Esophagus mucosa (tissue), 1 donor: ENCODE data around the gene STX1B. TPM values are rescaled to one million over a fixed set of nuclear protein-coding genes. Genes with fewer than 3 reads are reported as not detected.

Source experiments
- ATAC-seq: fragments of 200-7000 bp; cut with Tn5 transposase; one replicate; pipeline ENCODE4 v1.9.1; 2020
- total RNA-seq: library from RNA; stranded (reverse); gene quantifications from one replicate; pipeline ENCODE4 v1.2.4, GENCODE V29; 2023
- donor health status: DM: yes; HTN: yes; CAD: no.

STX1B gene
- total RNA-seq, 1 donor from 2014 or later, result 0.80 TPM

DNA sequence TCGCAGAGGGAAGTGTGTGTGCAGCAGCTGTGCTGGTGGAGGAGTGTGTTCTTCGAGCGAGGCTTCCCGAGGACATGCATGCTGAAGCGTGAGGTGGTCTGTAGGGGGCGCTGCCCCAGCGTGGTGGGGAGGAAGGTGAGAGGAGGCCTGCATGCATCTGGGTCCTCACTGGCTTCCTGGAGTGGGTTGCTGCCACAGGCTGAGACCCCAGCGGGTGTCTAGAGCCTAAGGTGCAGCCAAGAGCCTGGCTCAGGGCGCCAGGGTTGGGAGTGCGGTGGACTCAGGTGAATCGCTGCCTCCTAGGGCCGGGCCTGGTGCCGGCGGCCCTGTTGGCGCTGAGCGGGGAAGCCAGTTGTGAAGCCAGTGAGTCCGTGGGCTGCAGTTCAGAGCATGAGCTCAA is 32.9 kb downstream of the STX1B start:
- peak; percentile 5 for ATAC-seq

DNA sequence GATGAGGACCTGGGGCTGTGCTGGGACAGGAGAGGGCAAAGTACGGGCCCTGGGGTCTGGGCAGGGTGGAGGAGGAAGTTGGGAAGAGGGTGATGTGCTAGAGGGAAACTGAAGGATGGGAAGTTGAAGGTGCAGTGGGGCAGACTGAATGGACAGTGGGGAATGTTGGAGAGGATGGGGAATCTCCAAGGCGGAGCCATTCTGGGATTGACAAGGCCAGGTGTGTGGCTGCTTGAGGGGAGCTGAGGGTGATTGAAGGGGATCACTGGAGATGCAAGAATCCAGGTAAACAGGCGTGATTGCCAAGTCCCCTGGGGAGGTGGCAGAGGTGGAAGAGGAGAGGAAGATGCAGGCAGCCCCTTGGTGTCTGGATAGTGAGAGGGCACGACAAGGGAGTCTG is 34.0 kb downstream of the STX1B start:
- ATAC-seq, result no peak

DNA sequence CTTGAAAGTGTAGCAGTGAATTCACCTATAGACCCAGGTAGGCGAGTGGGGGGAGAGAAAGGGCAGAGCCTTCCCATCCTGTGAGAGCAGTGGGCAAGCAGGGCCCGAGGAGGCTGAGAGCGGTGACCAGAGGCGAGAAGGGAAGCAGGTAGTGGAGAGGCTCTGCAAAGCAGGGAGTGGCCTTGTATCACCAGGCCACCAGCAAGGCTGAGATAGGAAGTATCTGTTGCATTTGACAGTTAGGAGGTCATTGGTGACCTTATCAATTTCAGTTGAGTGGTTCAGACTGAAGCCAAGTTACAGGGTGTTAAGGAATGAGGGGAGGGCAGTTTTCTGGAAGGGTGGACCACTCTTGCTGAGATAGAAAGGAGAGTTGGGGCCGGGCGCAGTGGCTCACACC is 36.1 kb downstream of the STX1B start:
- no peak for ATAC-seq

DNA sequence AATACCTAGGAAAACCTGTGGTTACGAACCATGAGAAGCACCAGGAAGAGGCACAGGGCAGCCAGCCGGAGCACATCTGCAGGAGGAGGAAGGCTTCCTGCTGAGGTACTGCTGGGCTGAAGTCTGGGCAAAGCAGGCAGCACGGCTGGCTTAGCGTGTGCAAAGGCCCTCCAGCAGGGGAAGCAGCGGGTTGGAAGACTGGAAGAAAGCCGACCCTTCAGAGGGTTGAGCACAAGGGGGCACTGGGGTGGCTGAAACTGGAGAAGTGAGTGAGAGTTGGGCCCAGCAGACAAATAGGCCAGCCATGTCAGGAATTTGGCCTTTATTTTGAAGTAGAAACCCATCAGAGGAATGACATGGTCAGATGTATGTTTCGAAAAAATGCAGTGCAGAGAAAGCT is 37.6 kb downstream of the STX1B start:
- no peak for ATAC-seq

DNA sequence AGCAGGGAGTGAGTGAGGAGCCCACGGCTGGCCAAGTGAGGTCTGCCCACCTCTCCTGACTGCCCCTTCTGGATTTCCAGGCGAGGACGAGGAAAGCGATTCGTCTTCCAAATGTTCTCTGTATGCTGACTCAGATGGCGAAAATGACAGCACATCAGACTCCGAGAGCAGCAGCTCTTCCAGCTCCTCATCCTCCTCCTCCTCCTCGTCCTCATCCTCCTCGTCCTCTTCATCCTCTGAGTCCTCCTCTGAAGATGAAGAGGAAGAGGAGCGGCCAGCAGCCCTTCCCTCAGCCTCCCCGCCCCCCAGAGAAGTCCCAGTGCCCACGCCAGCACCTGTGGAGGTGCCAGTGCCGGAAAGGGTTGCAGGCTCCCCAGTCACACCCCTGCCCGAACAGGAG is 39.1 kb downstream of the STX1B start:
- ATAC-seq, result no peak

DNA sequence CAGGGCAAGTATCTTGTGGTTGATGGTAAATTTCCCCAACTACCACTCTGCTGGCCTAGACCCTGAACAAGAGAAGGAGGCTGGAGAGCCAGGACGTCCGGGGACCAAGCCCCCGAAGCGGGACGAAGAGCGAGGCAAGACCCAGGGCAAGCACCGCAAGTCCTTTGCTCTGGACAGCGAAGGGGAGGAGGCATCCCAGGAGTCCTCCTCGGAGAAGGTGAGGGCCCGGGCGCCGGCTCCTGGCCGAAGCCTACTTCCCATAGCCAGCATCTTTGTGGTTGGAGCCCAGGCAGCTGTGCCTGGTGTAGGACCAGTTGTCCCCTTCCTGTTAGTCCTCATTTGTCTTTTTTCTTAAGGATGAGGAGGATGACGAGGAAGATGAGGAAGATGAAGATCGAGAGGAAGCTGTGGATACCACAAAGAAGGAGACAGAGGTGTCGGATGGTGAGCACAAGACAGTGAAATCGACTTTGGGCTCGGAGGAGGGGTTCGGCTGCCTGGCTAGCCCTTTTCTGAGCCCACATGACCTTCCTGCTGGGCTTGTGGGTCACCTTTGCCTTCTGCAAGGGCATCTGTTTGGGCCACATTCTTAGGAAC is 41.1 kb downstream of the STX1B start:
- no peak for ATAC-seq

DNA sequence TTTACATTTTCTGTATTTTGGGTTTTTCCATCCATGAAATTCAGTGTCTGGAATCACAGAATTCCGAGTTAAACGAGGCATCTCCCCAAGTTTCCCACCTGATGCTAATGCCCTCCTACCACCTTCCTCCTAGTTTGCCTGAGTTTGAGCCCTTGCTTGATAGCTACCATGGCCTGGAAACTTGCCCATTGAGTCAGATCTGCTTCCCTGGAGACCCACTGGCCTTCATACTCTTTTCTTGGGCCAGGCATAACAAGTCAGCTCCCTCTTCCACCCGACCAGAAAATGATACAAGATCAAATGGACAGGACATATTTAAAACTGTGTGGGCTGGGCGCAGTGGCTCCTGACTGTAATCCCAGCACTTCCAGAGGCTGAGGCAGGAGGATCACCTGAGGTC is 42.6 kb downstream of the STX1B start:
- ATAC-seq, result no peak

DNA sequence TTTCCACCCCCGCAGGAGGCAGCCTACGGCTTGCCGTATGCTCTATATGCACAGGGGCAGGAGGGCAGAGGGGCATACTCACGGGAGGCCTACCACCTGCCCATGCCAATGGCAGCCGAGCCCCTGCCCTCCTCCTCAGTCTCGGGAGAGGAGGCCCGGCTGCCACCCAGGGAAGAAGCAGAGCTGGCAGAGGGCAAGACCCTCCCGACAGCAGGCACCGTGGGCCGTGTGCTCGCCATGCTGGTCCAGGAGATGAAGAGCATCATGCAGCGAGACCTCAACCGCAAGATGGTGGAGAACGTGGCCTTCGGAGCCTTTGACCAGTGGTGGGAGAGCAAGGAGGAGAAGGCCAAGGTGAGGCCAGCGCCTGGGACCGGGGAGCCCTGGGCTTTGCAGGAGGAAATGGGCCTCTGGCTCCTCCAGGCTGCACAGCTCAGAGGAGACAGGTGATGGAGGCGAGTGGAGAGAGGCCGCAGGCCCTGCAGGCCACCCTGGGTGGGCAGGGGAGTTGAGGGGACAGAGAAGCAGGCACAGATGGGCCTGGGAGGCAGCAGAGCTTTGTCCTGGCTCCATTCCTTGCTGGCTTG is 44.3 kb downstream of the STX1B start:
- no peak for ATAC-seq

DNA sequence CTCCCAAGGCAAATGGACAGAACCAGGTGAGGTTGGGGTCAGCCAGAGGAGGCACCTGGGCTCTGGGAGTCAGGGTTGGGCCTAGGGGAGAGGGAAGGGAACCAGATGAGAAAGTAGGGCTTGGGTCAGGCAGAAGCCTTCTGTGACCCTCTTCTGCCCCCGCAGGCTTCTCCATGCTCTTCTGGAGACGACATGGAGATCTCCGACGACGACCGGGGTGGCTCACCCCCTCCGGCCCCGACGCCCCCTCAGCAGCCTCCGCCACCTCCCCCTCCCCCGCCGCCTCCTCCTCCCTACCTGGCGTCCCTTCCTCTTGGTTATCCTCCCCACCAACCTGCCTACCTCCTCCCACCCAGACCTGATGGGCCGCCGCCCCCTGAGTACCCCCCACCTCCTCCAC is 45.0 kb downstream of the STX1B start:
- ATAC-seq, result no peak

DNA sequence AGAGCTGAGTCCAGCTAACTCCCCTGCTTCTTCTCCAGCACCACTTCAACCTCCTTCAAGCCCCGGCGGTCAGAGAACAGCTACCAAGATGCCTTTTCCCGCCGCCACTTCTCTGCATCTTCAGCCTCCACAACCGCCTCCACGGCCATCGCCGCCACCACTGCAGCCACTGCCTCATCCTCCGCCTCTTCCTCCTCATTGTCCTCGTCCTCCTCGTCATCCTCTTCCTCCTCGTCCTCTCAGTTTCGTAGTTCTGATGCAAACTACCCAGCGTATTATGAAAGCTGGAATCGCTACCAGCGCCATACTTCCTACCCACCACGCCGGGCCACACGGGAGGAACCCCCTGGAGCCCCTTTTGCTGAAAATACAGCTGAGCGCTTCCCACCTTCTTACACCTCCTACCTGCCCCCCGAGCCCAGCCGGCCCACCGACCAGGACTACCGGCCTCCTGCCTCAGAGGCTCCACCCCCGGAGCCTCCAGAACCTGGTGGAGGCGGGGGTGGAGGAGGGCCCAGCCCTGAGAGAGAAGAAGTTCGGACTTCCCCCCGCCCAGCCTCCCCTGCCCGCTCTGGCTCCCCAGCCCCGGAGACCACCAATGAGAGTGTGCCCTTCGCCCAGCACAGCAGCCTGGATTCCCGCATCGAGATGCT is 45.7 kb downstream of the STX1B start:
- ATAC-seq, result no peak

DNA sequence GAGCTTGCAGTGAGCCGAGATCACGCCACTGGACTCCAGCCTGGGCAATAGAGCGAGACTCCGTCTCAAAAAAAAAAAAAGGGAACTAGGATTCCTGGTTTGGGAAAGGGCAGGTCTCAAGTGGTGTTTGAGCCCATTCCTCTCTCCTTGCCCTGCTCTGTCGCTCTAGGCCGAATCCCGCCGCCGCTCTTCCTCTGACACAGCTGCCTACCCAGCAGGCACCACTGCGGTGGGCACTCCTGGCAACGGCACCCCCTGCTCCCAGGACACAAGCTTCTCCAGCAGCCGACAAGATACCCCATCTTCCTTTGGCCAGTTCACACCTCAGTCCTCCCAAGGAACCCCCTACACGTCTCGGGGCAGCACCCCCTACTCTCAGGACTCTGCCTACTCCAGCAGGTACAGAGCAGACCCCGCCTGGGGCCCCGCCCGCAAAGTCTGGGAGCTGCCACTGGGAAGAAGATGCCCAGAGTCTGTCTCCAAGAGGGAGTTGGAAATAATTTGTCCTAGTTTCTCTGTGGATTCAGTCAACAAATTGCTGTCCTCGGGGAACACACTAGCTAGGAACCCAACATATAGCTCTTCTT is 46.4 kb downstream of the STX1B start:
- no peak for ATAC-seq

DNA sequence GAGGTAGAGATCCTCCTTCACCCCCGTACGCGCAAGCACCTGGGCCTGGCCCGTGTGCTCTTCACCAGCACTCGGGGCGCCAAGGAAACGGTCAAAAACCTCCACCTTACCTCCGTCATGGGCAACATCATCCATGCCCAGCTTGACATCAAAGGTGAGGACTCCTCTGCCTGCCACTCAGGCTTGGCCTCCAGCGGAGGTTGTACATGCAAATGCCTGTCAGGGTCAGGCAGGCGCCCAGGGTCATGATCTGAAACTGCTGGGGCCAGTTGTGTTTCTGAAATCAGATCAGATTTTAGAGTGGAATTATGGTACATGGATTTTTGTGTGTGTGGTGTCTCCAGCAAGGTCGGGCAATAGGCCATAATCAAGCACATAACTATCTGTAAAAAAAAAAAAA is 49.1 kb downstream of the STX1B start:
- no peak for ATAC-seq

DNA sequence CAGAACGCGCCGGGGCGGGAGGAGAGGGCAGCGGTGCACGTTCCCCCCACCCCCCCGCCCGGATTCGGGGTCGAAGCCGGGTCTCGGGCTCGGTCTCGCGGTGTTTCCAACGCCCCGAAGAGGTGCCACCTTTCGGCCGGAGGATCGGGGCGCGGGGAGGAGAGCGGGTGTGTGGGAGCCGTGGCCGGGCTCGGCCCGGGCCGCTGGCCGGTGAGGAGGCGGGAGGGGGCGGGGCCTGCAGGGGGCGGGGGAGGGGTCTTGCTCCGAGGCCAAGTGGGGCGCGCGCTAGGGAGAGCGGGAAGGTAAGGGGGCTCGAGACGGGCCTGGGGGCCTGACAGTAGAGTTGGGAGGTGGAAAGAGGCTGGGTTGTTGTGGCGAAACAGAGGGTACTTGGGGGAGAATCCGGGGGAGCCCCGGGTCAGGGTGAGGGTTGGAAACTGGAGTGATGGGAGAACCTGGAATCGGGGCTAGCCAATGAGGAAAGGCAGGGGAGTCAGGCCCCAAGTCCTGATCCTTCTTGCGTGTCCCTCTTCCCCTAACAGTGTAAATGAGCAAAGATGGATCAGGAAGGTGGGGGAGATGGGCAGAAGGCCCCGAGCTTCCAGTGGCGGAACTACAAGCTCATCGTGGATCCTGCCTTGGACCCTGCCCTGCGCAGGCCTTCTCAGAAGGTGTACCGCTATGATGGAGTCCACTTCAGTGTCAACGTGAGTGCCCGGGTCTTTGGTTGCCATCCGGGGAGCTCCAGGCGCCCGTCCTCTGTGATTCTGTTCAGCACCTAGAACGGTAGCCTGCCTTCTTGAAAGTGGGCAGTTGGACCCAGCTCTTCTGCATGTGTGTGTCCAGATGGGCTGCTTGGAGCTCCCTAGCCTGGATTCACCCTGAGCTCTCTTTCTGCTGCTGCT is 52.0 kb downstream of the STX1B start:
- no peak for ATAC-seq

DNA sequence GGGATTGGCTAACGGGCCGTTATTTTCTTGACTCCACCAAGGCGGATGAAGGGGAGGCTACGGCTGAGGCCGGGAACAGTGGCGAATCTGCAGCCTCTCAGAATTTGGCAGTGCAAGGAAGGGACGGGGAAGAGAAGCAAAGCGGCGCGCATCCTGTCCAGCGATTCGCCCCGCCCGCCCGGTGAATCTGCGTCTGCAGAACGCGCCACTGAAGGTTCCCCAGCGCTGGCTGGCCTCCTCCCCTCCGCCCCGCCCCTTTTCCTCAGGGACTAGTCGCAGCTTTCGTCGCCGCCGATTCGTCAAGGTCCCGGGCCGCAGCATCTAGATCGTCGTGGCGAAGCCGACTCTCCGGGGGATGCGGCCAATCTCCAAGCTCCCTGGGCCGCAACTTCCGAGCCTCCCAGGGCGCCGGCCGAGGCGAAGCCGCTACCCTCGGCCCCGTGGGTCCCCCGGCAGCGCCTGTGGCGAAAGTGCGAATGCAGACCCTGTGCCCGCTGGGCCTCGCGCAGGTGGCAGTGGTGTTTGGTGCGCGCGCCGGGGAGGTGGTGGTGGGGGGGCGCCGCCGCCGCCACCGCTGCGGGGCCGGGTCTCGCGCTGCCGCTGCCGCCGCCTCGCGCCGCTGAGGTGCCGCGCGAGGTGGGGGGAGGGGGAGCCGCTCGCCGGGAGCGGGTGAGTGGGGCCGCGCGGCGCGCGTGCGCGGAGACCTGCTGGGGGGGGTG is 52.8 kb downstream of the STX1B start, which contains the start of gene SETD1A:
TSS of gene SETD1A (plus strand) at position 299 of the 719 bp plus-strand sequence. CDS start 978 bp downstream, outside the sequence.
- peak; percentile 87 for ATAC-seq

DNA sequence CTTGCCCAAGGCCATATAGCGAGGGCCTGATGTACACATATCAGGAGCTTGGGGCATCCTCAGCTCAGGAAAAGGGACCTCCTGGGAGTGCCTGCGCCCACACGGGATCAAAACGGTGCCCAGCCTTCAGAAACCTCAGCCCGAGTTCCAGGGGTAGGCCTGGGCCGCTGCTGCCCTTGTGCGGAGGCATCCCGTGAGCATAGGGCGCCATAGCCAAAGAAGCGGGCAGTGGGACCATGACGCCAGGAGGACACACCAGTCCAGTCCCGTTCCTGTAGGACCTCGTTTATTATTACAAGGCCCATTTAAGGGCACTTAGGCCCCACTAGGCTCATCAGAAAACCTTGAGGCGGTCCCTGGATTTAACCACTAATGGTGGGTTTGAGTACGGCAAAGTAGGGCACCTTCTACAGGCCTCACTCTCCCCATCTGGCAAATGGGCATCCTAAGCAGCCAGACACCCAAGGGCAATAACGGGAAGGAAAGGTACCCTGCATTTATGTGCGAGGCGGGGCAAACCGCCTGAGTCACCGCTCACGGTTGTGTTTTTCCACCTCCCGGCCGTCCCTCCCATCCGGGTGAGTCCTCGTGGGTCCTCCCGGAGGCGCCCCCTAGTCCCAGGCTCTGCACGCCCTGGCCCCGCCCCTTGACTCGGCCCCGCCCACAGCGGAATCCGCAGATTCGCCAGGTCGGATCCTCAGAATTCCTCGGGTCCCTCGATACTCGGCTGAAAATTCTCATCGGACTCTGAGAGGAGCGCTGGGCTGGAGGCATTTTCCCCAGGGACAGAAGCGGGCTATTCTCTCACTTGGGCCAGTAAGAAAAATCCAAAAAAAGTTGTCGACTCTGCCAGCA is 53.6 kb downstream of the STX1B start:
- ATAC-seq, result peak; percentile 78

DNA sequence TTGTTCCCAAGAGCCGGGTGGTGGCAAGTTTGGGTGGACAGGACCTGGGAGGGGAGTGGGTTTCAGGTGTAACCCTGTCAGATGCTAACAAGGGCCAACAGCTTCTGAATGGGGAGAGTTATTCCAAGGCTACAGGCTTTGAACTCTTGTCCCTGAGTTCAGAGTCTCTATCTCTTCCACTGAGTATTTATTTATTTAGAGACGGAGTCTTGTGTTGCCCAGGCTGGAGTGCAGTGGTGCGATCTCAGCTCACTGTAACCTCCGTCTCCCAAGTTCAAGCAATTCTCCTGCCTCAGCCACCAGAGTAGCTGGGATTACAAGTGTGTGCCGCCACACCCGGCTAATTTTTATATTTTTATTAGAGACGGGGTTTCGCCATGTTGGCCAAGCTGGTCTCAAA is 55.4 kb downstream of the STX1B start:
- no peak for ATAC-seq

DNA sequence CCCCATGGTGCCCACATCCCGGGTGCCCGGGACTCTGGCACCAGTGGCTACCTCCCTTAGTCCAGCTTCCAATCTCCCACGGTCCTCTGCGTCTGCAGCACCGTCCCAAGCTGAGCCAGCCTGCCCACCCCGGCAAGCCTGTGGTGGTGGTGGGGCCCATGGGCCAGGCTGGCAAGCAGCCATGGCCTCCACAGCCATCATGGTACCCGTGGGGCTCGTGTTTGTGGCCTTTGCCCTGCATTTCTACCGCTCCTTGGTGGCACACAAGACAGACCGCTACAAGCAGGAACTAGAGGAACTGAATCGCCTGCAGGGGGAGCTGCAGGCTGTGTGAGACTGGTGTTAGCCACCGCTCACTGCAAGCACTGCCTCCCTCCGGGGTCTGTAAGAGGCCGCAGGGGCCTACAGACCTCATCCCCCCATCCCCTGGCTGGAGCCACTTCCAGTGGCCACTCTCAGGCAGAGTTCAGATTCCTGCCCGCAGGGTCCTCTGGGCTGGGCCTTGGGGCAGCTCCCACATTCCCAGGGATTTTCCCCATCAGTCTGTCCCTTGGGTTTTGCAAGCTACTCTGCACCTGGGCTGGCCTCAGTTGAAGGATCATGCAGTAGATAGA is 56.8 kb downstream of the STX1B start:
- no peak for ATAC-seq

DNA sequence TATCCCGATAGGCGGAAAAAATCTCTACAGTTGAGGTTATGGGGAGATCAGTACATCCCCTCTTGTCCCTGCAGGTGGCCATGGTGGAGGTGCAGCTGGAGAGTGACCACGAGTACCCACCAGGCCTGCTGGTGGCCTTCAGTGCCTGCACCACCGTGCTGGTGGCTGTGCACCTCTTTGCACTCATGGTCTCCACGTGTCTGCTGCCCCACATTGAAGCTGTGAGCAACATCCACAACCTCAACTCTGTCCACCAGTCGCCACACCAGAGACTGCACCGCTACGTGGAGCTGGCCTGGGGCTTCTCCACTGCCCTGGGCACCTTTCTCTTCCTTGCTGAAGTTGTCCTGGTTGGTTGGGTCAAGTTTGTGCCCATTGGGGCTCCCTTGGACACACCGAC is 57.3 kb downstream of the STX1B start:
- no peak for ATAC-seq

DNA sequence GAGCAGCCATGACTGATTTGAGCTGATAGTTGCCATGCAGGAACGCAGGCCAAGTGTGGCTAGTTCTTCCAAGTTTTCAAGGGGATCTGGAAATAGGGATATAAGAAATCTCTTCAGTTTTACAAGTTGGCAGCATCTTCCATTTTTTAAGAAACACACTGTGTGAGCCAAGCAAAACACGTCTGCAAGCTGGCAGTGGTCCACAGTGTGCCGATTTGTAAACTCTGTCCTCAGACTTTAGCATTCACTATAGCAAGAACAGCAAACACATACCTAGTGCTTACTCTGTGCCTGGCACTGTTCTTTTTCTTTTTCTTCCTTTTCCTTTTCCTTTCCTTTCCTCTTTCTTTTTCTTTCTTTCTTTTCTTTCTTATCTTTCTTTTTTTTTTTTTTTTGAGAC is 58.7 kb downstream of the STX1B start:
- no peak for ATAC-seq

DNA sequence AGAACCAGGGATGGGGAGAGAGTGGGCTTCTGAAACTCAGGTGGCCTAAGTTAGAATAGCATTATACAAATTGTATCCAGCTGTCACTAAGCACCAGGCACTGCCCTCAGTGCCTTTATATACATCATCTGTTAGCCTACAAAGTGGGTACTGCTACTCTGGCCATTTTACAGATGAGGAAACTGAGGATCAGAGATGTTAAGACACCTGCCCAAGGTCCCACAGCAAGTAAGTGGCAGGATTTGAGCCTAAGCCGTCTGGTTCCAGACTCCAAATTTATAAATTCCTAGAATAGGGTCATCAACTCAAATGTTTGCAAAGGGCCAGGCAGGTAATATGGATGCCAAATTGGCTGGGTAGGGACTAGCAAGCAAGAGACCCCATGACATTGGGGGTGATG is 59.2 kb downstream of the STX1B start:
- ATAC-seq, result no peak
